Mesothelial cell of epicardium (in vitro differentiated cells): ENCODE data around the gene LRPPRC. TPM values are rescaled to one million over a fixed set of nuclear protein-coding genes. Genes with fewer than 3 reads are reported as not detected.

ENCODE experiments used
- DNase-seq, 2 experiments: peaks; one replicate each; pipeline ENCODE4 v3.0.0; 2021; ENCODE audit warnings: low spot score in 2 of 2; ENCODE audit not compliant: unreplicated experiment in 2 of 2
- H3K27ac Mint-ChIP-seq: 2 replicates; pipeline ENCODE4 v1.8.0; 2021; ENCODE audit warnings: mixed read lengths
- H3K27me3 Mint-ChIP-seq: 2 replicates; pipeline ENCODE4 v1.8.0; 2021; ENCODE audit warnings: low read depth, mixed read lengths
- H3K36me3 Mint-ChIP-seq: 2 replicates; pipeline ENCODE4 v1.8.0; 2021; ENCODE audit warnings: mixed read lengths
- H3K4me1 Mint-ChIP-seq: 2 replicates; pipeline ENCODE4 v1.8.0; 2021; ENCODE audit warnings: mixed read lengths
- H3K4me3 Mint-ChIP-seq: 2 replicates; pipeline ENCODE4 v1.8.0; 2021; ENCODE audit warnings: mild to moderate bottlenecking, moderate library complexity, mixed read lengths
- H3K9me3 Mint-ChIP-seq: 2 replicates; pipeline ENCODE4 v1.8.0; 2021; ENCODE audit warnings: mixed read lengths
- total RNA-seq: library from RNA; stranded (reverse); gene quantifications from 3 replicates; pipeline ENCODE4 v1.2.1, GENCODE V29; 2021
- TF ChIP-seq, protein P1 (sequence below): fragments of 200-600 bp; sonication (generic); IDR thresholded peaks from one replicate; pipeline ENCODE4 v1.5.0; 2021; ENCODE audit warnings: antibody characterized with exemption; ENCODE audit not compliant: unreplicated experiment

The LRPPRC gene
- total RNA-seq, 1 donor from 2014 or later: 99.9 TPM

DNA sequence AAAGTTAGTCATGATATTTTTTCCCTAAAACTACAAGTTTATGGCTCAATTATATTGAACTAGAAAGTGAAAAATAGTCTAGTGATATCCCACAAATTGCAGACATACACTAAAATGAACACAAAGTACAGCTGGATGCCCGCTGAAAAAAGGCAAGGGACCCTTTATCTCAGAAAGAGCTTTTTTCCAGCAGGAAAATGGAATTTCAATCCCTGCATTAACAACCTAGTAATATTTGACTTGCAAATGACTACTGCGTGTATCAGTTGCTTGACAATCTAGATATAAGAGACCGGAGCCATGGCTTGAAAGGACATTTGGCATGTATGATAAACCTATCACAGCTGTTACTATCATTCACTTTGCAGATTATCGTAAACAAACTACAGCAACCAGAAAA lies 49.1 kb downstream of the LRPPRC start:
- no peaks in the 10 kb centered on the region for H3K27me3 Mint-ChIP-seq
- no peak overlapping the region for H3K4me3 Mint-ChIP-seq
- TF ChIP-seq, protein P1, sequence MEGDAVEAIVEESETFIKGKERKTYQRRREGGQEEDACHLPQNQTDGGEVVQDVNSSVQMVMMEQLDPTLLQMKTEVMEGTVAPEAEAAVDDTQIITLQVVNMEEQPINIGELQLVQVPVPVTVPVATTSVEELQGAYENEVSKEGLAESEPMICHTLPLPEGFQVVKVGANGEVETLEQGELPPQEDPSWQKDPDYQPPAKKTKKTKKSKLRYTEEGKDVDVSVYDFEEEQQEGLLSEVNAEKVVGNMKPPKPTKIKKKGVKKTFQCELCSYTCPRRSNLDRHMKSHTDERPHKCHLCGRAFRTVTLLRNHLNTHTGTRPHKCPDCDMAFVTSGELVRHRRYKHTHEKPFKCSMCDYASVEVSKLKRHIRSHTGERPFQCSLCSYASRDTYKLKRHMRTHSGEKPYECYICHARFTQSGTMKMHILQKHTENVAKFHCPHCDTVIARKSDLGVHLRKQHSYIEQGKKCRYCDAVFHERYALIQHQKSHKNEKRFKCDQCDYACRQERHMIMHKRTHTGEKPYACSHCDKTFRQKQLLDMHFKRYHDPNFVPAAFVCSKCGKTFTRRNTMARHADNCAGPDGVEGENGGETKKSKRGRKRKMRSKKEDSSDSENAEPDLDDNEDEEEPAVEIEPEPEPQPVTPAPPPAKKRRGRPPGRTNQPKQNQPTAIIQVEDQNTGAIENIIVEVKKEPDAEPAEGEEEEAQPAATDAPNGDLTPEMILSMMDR: no peak
- DNase-seq: no peak
- H3K4me1 Mint-ChIP-seq: no peaks in the 10 kb centered on the region
- peaks cover 29% of the 10 kb centered on the region for H3K36me3 Mint-ChIP-seq
- H3K27ac Mint-ChIP-seq: no peak overlapping the region
- H3K9me3 Mint-ChIP-seq: no peaks in the 10 kb centered on the region

DNA sequence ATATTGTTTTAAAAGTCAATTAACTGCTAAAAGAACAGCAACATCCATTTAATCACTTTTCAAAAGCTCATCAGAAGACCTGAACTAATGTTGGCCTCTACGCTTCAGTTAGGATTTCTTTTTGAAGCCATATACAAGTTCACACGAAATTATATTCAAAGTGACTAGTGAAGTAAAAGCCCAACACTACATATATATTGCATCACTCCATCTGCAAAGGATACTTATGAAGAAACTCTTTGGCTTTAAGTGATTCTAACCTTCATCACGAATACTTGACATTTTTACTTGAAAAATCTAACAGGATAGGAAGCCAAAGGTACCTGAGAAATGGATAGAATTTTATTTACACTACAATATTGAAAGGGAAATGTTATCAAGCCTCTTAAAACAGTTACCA lies 50.4 kb downstream of the LRPPRC start:
- no peak for DNase-seq
- no peaks in the 10 kb centered on the region for H3K9me3 Mint-ChIP-seq
- no peak overlapping the region for H3K4me3 Mint-ChIP-seq
- H3K36me3 Mint-ChIP-seq: peaks cover 27% of the 10 kb centered on the region
- TF ChIP-seq, protein P1: no peak
- no peaks in the 10 kb centered on the region for H3K27me3 Mint-ChIP-seq
- no peaks in the 10 kb centered on the region for H3K4me1 Mint-ChIP-seq
- H3K27ac Mint-ChIP-seq: no peak overlapping the region

DNA sequence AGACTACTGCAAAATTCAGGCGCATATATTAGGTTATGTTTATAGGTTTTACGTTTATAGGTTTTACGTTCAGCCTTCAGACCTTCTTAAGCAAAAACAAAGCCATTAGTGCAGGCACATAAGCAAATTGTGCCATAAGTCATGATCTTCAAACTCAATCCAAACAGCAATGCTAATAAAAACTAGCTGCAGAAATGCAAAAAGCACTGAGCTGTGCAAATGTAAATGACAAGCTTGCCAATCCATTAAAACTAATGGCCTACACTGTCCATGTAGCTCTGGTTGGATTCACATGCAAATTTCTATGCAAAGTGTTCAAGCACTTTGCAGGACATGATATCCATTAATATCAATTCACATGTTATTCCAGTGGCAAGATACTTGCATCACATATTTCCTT lies 50.9 kb downstream of the LRPPRC start:
- TF ChIP-seq, protein P1: no peak
- Mint-ChIP-seq H3K27ac (no peak overlapping the region), H3K9me3 (no peaks in the 10 kb centered on the region), H3K4me1 (no peaks in the 10 kb centered on the region), H3K4me3 (no peak overlapping the region), H3K36me3 (peaks cover 28% of the 10 kb centered on the region), H3K27me3 (no peaks in the 10 kb centered on the region)
- DNase-seq: no peak

DNA sequence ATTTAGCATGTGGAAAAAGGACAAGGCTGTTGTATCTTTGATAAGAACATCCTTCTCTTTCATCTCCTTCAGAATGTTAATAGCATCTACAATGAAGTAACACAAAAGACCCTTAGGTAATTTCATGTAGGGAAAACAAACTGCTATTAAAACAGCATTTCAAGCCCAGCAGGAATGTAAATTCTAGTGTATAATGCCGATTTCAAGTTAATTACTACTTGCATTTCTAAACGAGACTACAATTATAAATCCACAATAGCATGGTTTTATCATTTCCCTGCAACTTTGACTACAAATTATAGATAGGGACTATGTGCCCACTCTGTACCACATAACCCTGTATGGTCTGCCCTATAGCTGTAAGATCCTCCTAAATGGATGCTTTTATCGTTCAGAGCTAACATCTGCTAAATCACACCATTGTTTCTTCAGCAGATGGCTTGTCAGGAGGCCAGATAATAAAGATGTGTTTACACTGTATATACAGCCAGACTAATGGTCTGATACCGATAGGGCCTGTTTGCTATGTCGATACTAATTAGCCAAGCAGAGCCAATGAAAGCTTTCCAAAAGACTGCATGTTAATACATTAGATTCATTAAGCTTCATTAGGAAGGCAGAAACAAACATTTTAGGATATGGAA lies 51.9 kb downstream of the LRPPRC start:
- no peak overlapping the region for H3K4me3 Mint-ChIP-seq
- H3K9me3 Mint-ChIP-seq: no peaks in the 10 kb centered on the region
- no peak for DNase-seq
- H3K4me1 Mint-ChIP-seq: no peaks in the 10 kb centered on the region
- H3K27me3 Mint-ChIP-seq: no peaks in the 10 kb centered on the region
- peaks cover 29% of the 10 kb centered on the region for H3K36me3 Mint-ChIP-seq
- TF ChIP-seq, protein P1: no peak
- no peak overlapping the region for H3K27ac Mint-ChIP-seq

DNA sequence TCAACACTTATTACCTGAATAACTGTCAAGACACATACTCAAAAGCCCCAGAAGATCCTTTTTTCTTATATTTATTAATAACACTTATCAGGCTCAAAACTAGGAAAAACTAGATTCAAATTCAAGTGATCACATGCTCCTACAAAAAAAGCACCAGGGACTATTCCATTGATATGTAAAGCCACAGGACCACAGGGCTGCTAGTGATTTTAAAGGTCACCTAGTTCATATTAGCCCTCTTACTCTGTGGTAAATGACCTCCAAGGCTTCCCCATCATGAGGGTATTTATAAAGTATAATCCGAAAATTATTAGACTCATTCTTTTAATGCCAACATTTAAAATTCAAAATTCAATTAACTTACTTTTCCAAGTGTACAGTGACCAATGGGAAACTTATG lies 52.5 kb downstream of the LRPPRC start:
- H3K27ac Mint-ChIP-seq: no peak overlapping the region
- H3K9me3 Mint-ChIP-seq: no peaks in the 10 kb centered on the region
- no peak for DNase-seq
- TF ChIP-seq, protein P1: no peak
- no peak overlapping the region for H3K4me3 Mint-ChIP-seq
- no peaks in the 10 kb centered on the region for H3K4me1 Mint-ChIP-seq
- no peaks in the 10 kb centered on the region for H3K27me3 Mint-ChIP-seq
- peaks cover 31% of the 10 kb centered on the region for H3K36me3 Mint-ChIP-seq

DNA sequence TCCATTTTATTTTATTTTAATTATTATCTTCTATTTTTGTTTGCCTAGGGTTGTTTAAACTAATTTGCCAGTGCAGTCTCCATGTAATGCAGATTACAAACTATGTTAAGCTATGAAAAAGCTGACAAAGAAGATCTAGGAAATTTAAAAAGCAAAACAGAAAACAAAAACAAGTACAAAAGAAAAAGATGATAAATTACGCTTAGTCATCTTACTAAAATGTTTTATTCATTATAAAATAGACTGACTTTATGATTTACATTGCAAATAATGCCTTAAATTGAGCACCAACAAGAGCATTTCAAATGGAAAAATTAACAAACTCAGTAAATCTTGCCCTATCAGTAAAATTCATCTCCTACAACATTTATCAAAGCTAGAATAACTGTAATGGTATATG lies 52.9 kb downstream of the LRPPRC start:
- H3K9me3 Mint-ChIP-seq: no peaks in the 10 kb centered on the region
- no peak for DNase-seq
- no peak overlapping the region for H3K27ac Mint-ChIP-seq
- no peak overlapping the region for H3K4me3 Mint-ChIP-seq
- H3K36me3 Mint-ChIP-seq: peaks cover 32% of the 10 kb centered on the region
- no peaks in the 10 kb centered on the region for H3K27me3 Mint-ChIP-seq
- H3K4me1 Mint-ChIP-seq: no peaks in the 10 kb centered on the region
- TF ChIP-seq, protein P1: no peak
